Suprapubic skin (tissue), 3 donors: Measurements from ENCODE around the gene SPDL1.

Source experiments
- POLR2AphosphoS5 ChIP-seq, 3 donors: sonication (generic); formaldehyde crosslinking; IDR thresholded peaks; one replicate each; pipeline ENCODE4 v1.6.1; 2017; ENCODE audit warnings: antibody characterized with exemption in 3 of 3
- TF ChIP-seq, protein P1 (sequence below), 2 donors: fragments of 200-600 bp in 1 of 2; fragments of 450-650 bp in 1 of 2; sonication (generic) in 1 of 2; IDR thresholded peaks; one replicate each; pipeline ENCODE4 v1.5.1; 2016 to 2019; ENCODE audit warnings: antibody characterized with exemption in 2 of 2, mild to moderate bottlenecking in 1 of 2, moderate library complexity in 1 of 2

DNA sequence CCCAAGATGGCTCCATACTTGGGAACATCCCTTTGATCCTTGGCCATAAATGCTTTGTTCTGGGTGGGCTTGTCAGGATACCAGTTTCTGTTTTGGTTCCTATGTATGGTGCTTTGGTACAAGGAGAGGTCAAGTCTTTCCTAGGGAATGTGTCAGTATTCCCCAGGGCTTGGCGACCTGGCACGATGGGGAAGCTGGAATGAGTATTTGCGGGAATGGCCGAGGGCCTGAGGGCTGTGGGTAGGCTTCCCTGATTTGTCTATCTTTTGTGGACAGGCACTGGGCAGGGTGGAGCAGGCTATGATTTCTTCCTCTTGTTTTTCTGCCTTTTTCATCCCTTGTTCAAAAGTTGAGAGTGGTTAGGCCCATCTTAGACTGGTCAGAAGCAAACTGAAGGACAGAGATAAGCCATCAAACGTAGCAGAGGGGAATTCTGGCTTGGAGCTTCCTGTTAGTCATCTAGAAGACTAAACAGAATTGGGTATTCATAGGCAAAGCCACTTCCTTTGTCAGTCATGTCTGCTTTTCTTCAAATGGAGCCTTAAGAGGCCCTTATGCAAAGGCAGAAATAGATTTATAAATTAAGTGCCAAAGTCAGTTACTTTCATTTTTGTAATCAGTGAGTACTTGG, 67.2 kb downstream of the SPDL1 start:
- TF ChIP-seq POLR2AphosphoS5 (IDR thresholded peaks at IDR 0.05) = no peak
- TF ChIP-seq, protein P1, sequence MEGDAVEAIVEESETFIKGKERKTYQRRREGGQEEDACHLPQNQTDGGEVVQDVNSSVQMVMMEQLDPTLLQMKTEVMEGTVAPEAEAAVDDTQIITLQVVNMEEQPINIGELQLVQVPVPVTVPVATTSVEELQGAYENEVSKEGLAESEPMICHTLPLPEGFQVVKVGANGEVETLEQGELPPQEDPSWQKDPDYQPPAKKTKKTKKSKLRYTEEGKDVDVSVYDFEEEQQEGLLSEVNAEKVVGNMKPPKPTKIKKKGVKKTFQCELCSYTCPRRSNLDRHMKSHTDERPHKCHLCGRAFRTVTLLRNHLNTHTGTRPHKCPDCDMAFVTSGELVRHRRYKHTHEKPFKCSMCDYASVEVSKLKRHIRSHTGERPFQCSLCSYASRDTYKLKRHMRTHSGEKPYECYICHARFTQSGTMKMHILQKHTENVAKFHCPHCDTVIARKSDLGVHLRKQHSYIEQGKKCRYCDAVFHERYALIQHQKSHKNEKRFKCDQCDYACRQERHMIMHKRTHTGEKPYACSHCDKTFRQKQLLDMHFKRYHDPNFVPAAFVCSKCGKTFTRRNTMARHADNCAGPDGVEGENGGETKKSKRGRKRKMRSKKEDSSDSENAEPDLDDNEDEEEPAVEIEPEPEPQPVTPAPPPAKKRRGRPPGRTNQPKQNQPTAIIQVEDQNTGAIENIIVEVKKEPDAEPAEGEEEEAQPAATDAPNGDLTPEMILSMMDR (IDR thresholded peaks at IDR 0.05) = no peak
